H1 (cell line): ENCODE results near the gene TAMALIN. TPM values are rescaled to one million over a fixed set of nuclear protein-coding genes. Genes with fewer than 3 reads are reported as not detected.

ENCODE experiments used
- CTCF ChIA-PET: fragments of 300-600 bp; sonication (Branson Sonifier 250); formaldehyde crosslinking; loops from one replicate; lab custom pipeline; 2021; ENCODE audit not compliant: partially characterized antibody; lab: Charles Lee
- POLR2A ChIA-PET: fragments of 300-600 bp; sonication (Branson Sonifier 250); formaldehyde crosslinking; loops from one replicate; lab custom pipeline; 2021; ENCODE audit warnings: inconsistent platforms; ENCODE audit not compliant: partially characterized antibody; lab: Charles Lee
- DNase-seq, 2 experiments: peaks; one replicate each; pipeline versions ENCODE4 v3.0.0 to v3.0.0-alpha.2; 2010 to 2022; ENCODE audit warnings: low spot score in 2 of 2, low read depth in 1 of 2, mixed read lengths in 1 of 2
- FAIRE-seq: peaks from 2 replicates; lab custom pipeline; 2011; peaks lifted over from hg19 to GRCh38; lab: Jason Lieb, UNC
- H2AFZ ChIP-seq: 2 replicates; pipeline ENCODE4 v1.8.1; 2012; ENCODE audit warnings: low read length, inconsistent platforms
- H2AK5ac ChIP-seq: 2 replicates; pipeline ENCODE4 v1.6.1; 2013; ENCODE audit warnings: low read depth, low read length
- H2BK120ac ChIP-seq: replicated peaks from 2 replicates; pipeline ENCODE3; 2013; ENCODE audit warnings: low read depth, low read length, inconsistent platforms
- H2BK12ac ChIP-seq: 2 replicates; pipeline ENCODE4 v1.6.1; 2013; ENCODE audit warnings: low read depth, low read length
- H2BK15ac ChIP-seq: 2 replicates; pipeline ENCODE4 v1.6.1; 2013; ENCODE audit warnings: low read length
- H2BK20ac ChIP-seq: 2 replicates; pipeline ENCODE4 v1.6.1; 2013; ENCODE audit warnings: low read length
- H2BK5ac ChIP-seq: 2 replicates; pipeline ENCODE4 v1.6.1; 2013; ENCODE audit warnings: low read depth, low read length
- H3K14ac ChIP-seq: 2 replicates; pipeline ENCODE4 v1.6.1; 2013; ENCODE audit warnings: inconsistent platforms; ENCODE audit not compliant: insufficient read length
- H3K18ac ChIP-seq: 2 replicates; pipeline ENCODE4 v1.6.1; 2013; ENCODE audit warnings: low read length; ENCODE audit errors: extremely low read depth
- H3K23ac ChIP-seq: 2 replicates; pipeline ENCODE4 v1.6.1; 2013; ENCODE audit warnings: inconsistent platforms; ENCODE audit not compliant: insufficient read length
- H3K23me2 ChIP-seq: 2 replicates; pipeline ENCODE4 v1.6.1; 2013; ENCODE audit warnings: low read depth, low read length
- H3K27ac ChIP-seq: 2 replicates; pipeline ENCODE4 v1.6.1; 2011; ENCODE audit warnings: low read depth, low read length, inconsistent platforms
- H3K27me3 ChIP-seq, 4 experiments: replicated peaks in 1 of 4; 1 replicate in 1 of 4; 2 replicates in 3 of 4; pipeline versions ENCODE4 v1.6.1 to v1.8.1; 2011 to 2013; ENCODE audit warnings: low read length in 3 of 4, mild to moderate bottlenecking in 3 of 4, inconsistent platforms in 2 of 4, mixed read lengths in 2 of 4, moderate library complexity in 1 of 4; ENCODE audit not compliant: control insufficient read depth in 3 of 4, insufficient read depth in 3 of 4; ENCODE audit errors: extremely low read depth in 1 of 4
- H3K36me3 ChIP-seq, 4 experiments: 2 replicates each; pipeline versions ENCODE4 v1.6.1 to v1.8.1; 2011 to 2013; ENCODE audit warnings: mild to moderate bottlenecking in 4 of 4, low read length in 3 of 4, moderate library complexity in 2 of 4, control low read depth in 1 of 4, inconsistent platforms in 1 of 4; ENCODE audit not compliant: insufficient read depth in 4 of 4, control insufficient read depth in 2 of 4
- H3K4ac ChIP-seq: replicated peaks from 2 replicates; pipeline ENCODE3; 2013; ENCODE audit warnings: low read length, low read depth, mixed read lengths, inconsistent platforms; ENCODE audit not compliant: insufficient read length
- H3K4me1 ChIP-seq, 4 experiments: replicated peaks in 1 of 4; 1 replicate in 1 of 4; 2 replicates in 3 of 4; pipeline versions ENCODE4 v1.6.1 to v1.8.1; 2011 to 2013; ENCODE audit warnings: low read length in 3 of 4, inconsistent platforms in 2 of 4, mixed read lengths in 1 of 4; ENCODE audit not compliant: insufficient read depth in 4 of 4, control insufficient read depth in 3 of 4
- H3K4me2 ChIP-seq, 2 experiments: 2 replicates each; pipeline versions ENCODE4 v1.6.1 to v1.8.1; 2011 to 2013; ENCODE audit warnings: low read depth in 2 of 2, low read length in 2 of 2, control low read depth in 1 of 2, inconsistent platforms in 1 of 2, mild to moderate bottlenecking in 1 of 2; ENCODE audit not compliant: insufficient read depth in 1 of 2
- H3K4me3 ChIP-seq, 4 experiments: fragments of 200-600, 300-600 bp in 1 of 4; sonication (generic), shearing (Covaris generic), sonication (Bioruptor Twin) in 1 of 4; 2 replicates each; pipeline versions ENCODE4 v1.5.1 to v1.8.1; 2011 to 2016; ENCODE audit warnings: low read length in 4 of 4, low read depth in 3 of 4, control low read depth in 2 of 4, inconsistent platforms in 2 of 4, mild to moderate bottlenecking in 2 of 4, mixed read lengths in 1 of 4, moderate library complexity in 1 of 4; ENCODE audit not compliant: insufficient read depth in 2 of 4; ENCODE audit errors: extremely low read depth in 1 of 4
- H3K56ac ChIP-seq: replicated peaks from 2 replicates; pipeline ENCODE3; 2013; ENCODE audit warnings: low read depth, mild to moderate bottlenecking, mixed read lengths, low read length, inconsistent platforms; ENCODE audit not compliant: insufficient read length
- H3K79me1 ChIP-seq: 2 replicates; pipeline ENCODE4 v1.6.1; 2013; ENCODE audit warnings: low read depth, low read length, control low read depth
- H3K79me2 ChIP-seq, 2 experiments: 2 replicates each; pipeline versions ENCODE4 v1.6.1 to v1.8.1; 2012 to 2013; ENCODE audit warnings: low read length in 2 of 2, mild to moderate bottlenecking in 2 of 2, inconsistent platforms in 1 of 2; ENCODE audit not compliant: insufficient read depth in 2 of 2, control insufficient read depth in 1 of 2
- H3K9ac ChIP-seq, 4 experiments: replicated peaks in 1 of 4; 1 replicate in 1 of 4; 2 replicates in 3 of 4; pipeline versions ENCODE4 v1.6.1 to v1.8.1; 2011 to 2013; ENCODE audit warnings: low read depth in 3 of 4, low read length in 3 of 4, control low read depth in 2 of 4, mild to moderate bottlenecking in 2 of 4, moderate library complexity in 2 of 4, inconsistent platforms in 1 of 4; ENCODE audit errors: extremely low read depth in 1 of 4
- H3K9me3 ChIP-seq, 2 experiments: 2 replicates each; pipeline versions ENCODE4 v1.6.1 to v1.8.1; 2012 to 2013; ENCODE audit warnings: mild to moderate bottlenecking in 2 of 2, moderate library complexity in 2 of 2, control low read depth in 1 of 2, inconsistent platforms in 1 of 2, low read depth in 1 of 2, low read length in 1 of 2, mixed read lengths in 1 of 2; ENCODE audit not compliant: insufficient read depth in 2 of 2
- H4K20me1 ChIP-seq, 2 experiments: replicated peaks in 1 of 2; 2 replicates each; pipeline versions ENCODE3 to v1.8.1; 2011 to 2013; ENCODE audit warnings: inconsistent platforms in 2 of 2, low read length in 2 of 2, mild to moderate bottlenecking in 1 of 2; ENCODE audit not compliant: insufficient read depth in 2 of 2, control insufficient read depth in 1 of 2
- H4K5ac ChIP-seq: 2 replicates; pipeline ENCODE4 v1.6.1; 2013; ENCODE audit warnings: low read length, low read depth, mixed read lengths, inconsistent platforms; ENCODE audit not compliant: insufficient read length
- H4K8ac ChIP-seq: 2 replicates; pipeline ENCODE4 v1.8.0; 2013; ENCODE audit warnings: mild to moderate bottlenecking, moderate library complexity, low read length, inconsistent platforms; ENCODE audit not compliant: insufficient read depth; ENCODE audit errors: extremely low read depth
- H4K91ac ChIP-seq: replicated peaks from 2 replicates; pipeline ENCODE3; 2013; ENCODE audit warnings: low read length, mixed read lengths, inconsistent platforms; ENCODE audit not compliant: insufficient read length
- BRCA1 ChIP-seq: IDR thresholded peaks from 2 replicates; pipeline ENCODE4 v1.6.1; 2012; ENCODE audit warnings: low read depth, low read length, improper control_type of control experiment
- CTCF ChIP-seq, 3 experiments: IDR thresholded peaks; 1 replicate in 2 of 3; 2 replicates in 1 of 3; pipeline versions ENCODE4 v1.5.1 to v1.6.1; 2011; ENCODE audit warnings: low read length in 3 of 3, mild to moderate bottlenecking in 3 of 3, inconsistent platforms in 2 of 3, low read depth in 1 of 3, moderate library complexity in 1 of 3; ENCODE audit not compliant: insufficient read depth in 1 of 3; ENCODE audit errors: control extremely low read depth in 1 of 3
- E2F6 ChIP-seq: IDR thresholded peaks from 2 replicates; pipeline ENCODE4 v1.6.1; 2012; ENCODE audit warnings: inconsistent platforms
- GTF2F1 ChIP-seq: IDR thresholded peaks from 2 replicates; pipeline ENCODE4 v1.6.1; 2012; ENCODE audit warnings: low read depth, low read length, improper control_type of control experiment, borderline replicate concordance
- NRF1 ChIP-seq: IDR thresholded peaks from 2 replicates; pipeline ENCODE4 v1.6.1; 2011; ENCODE audit warnings: mild to moderate bottlenecking, low read depth, low read length, improper control_type of control experiment
- POLR2AphosphoS5 ChIP-seq: IDR thresholded peaks from 2 replicates; pipeline ENCODE4 v1.6.1; 2011; ENCODE audit warnings: low read depth, low read length
- RAD21 ChIP-seq, 2 experiments: IDR thresholded peaks in 1 of 2; conservative IDR thresholded peaks in 1 of 2; 2 replicates each; pipeline ENCODE4 v1.6.1; 2011; ENCODE audit warnings: low read depth in 2 of 2, low read length in 2 of 2, improper control_type of control experiment in 1 of 2, inconsistent platforms in 1 of 2, mild to moderate bottlenecking in 1 of 2, moderate library complexity in 1 of 2
- RXRA ChIP-seq: IDR thresholded peaks from 2 replicates; pipeline ENCODE4 v1.6.1; 2011; ENCODE audit warnings: low read depth, mild to moderate bottlenecking, low read length, moderate library complexity; ENCODE audit not compliant: insufficient read depth
- SIX5 ChIP-seq: IDR thresholded peaks from 2 replicates; pipeline ENCODE4 v1.6.1; 2011; ENCODE audit warnings: mild to moderate bottlenecking, low read depth, low read length
- SP2 ChIP-seq: IDR thresholded peaks from 2 replicates; pipeline ENCODE4 v1.6.1; 2012; ENCODE audit warnings: mild to moderate bottlenecking, low read length, inconsistent platforms
- SP4 ChIP-seq: IDR thresholded peaks from 2 replicates; pipeline ENCODE4 v1.6.1; 2012; ENCODE audit warnings: low read length, inconsistent platforms
- WGBS, 2 experiments: shearing (Covaris generic) in 1 of 2; methylation state at CpG; one replicate each; pipeline versions ENCODE4 v1.1.6 to v1.1.7; 2013 to 2015; ENCODE audit warnings: low lambda C conversion rate in 2 of 2, mixed read lengths in 2 of 2, inconsistent platforms in 1 of 2, low coverage in 1 of 2, missing lambda C conversion rate in 1 of 2; ENCODE audit not compliant: insufficient replicate concordance in 2 of 2, insufficient coverage in 1 of 2, insufficient read length in 1 of 2; ENCODE audit errors: extremely low coverage in 1 of 2, missing lambda C conversion rate in 1 of 2; 5-methylcytosine and 5-hydroxymethylcytosine counted together
- polyA plus RNA-seq, 7 experiments: library from polyadenylated mRNA; depleted of rRNA in 3 of 7; stranded (reverse) in 5 of 7; unstranded in 2 of 7; fragments of >200 nt in 5 of 7; fragments of 200-250 nt in 2 of 7; gene quantifications; 1 replicate in 5 of 7; 2 replicates in 1 of 7; 4 replicates in 1 of 7; pipeline versions ENCODE4 v1.2.1 to v1.2.3, GENCODE V29; 2011 to 2013; ENCODE audit warnings: missing spikeins in 2 of 7, mixed read lengths in 2 of 7
- total RNA-seq: library from RNA; stranded (reverse); fragmentation: NEBNext Ultra II Directional; extraction: Animal tissue kit (Norgen Biotek cat#: 25700); gene quantifications from 2 replicates; pipeline ENCODE4 v1.2.1, GENCODE V29; 2021

The TAMALIN gene
- total and polyA plus RNA-seq, 2 of the 8 experiments (the other 6 are each of a cell fraction or from before 2014, with no cell fraction given), result 2.6 to 4.9 TPM

- Histone ChIP-seq H3K56ac (no peak overlapping the region), H3K23me2 (no peaks in the 10 kb centered on the region), H2BK12ac (no peak overlapping the region), H3K4me1 (peaks cover 3 to 10% (median 6%) of the 10 kb centered on the region in 4 experiments; a peak in 5 of 7 replicates), H4K20me1 (peaks cover 7 to 18% of the 10 kb centered on the region in 2 experiments), H3K4ac (no peak overlapping the region), H3K9me3 (no peaks in the 10 kb centered on the region), H3K79me1 (peaks cover 6% of the 10 kb centered on the region; the same call in 1 of the 2 replicates), H3K27ac (no peak overlapping the region), H4K5ac (no peak overlapping the region), H3K23ac (no peak overlapping the region), H4K91ac (no peak overlapping the region), H2BK15ac (no peak overlapping the region), H2BK20ac (no peak overlapping the region), H3K9ac (no peak overlapping the region), H3K4me3 (no peak overlapping the region), H4K8ac (no peak overlapping the region), H3K18ac (no peak overlapping the region), H2BK5ac (no peak overlapping the region), H2AK5ac (no peak overlapping the region), H3K27me3 (no peaks in the 10 kb centered on the region), H2BK120ac (no peak overlapping the region), H3K4me2 (no peak overlapping the region), H3K79me2 (peaks cover 0 to 11% of the 10 kb centered on the region in 2 experiments; a peak in 1 of 4 replicates), H3K14ac (no peak overlapping the region), H2AFZ (no peak overlapping the region), H3K36me3 (peaks cover 2 to 17% (median 9%) of the 10 kb centered on the region in 4 experiments; a peak in 7 of 8 replicates)
- FAIRE-seq (no peak), DNase-seq (no peak)
- ChIA-PET CTCF (interaction anchor here (1.2 to 4.6 kb wide), 4 partner anchors 20 to 73 kb away, joined by 3 to 55 read pairs (median 14); no protein-coding TSS in a partner anchor), POLR2A (no interaction called here)
- WGBS, 2 experiments, result 93% methylated on average over 4 of the region's 4 CpGs; no CpG with 5 or more reads in 1 of the 2 experiments
- TF ChIP-seq NRF1, result no peak
- no peak for TF ChIP-seq CTCF (IDR thresholded peaks at IDR 0.05; ENCODE audit: control extremely low read depth in 1 of 3, insufficient read depth in 1 of 3, low read depth in 1 of 3, low read length in 3 of 3)
- no peak for TF ChIP-seq POLR2AphosphoS5
- no peak for TF ChIP-seq RAD21 (IDR thresholded peaks at IDR 0.05 in 1 of 2, conservative IDR thresholded peaks at IDR 0.05 in 1 of 2; ENCODE audit: low read depth in 2 of 2, low read length in 2 of 2)
- TF ChIP-seq SP4, result no peak
- TF ChIP-seq BRCA1, result no peak
- no peak for TF ChIP-seq GTF2F1
- no peak for TF ChIP-seq E2F6
- no peak for TF ChIP-seq SIX5
- no peak for TF ChIP-seq SP2
- no peak for TF ChIP-seq RXRA
These were observed 33.2 kb upstream of the TAMALIN start for GRCh38 chr12:51973560-51973959.
